ENCODE measurements around the gene VSIG10L2.

VSIG10L2 gene

DNA sequence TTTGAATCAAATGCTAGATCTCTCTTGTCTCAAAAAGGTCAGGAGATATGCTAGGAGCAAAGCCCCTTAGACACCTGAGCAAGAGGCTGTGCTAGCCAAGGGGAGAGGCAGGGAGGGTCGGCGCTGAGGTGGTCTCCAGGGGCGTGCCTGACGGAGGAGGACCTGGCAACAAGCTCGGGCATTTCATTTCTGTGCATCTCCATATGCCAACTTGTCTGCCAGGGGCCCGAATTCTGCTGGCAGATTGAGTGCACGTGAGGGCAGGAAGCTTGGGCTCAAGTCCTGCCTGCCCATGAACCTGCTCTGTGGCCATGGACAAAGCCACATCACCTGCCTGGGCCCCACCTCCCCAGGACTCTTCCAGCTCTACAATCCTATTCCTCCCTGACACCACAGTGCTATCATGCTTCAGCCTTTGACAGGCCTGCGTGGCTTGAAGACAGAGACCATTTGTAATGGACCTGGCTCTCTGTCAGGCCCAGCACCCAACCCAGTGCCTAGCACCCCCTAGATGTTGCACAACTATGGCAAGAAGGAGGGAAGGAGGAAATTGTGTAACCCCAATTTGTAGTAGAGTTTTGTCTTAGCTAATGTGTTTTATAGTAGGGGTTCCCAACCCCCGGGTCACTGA lies 16.3 kb upstream of the VSIG10L2 start:
- no peak for DNase-seq (ENCODE audit: low read depth in 2 of 2)

DNA sequence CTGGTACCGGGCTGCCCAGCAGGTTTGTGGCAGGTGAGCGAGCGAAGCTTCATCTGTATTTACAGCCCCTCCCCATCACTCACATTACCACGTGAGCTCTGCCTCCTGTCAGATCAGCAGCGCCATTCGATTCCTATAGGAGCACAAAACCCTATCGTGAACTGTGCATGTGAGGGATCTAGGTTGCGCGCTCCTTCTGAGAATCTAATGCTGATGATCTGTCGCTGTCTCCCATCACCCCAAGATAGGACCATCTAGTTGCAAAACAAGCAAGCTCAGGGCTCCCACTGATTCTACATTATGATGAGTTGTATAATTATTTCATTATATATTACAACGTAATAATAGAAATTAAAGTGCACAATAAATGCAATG lies 15.8 kb upstream of the VSIG10L2 start:
- DNase-seq (ENCODE audit: low read depth in 2 of 2): no peak

DNA sequence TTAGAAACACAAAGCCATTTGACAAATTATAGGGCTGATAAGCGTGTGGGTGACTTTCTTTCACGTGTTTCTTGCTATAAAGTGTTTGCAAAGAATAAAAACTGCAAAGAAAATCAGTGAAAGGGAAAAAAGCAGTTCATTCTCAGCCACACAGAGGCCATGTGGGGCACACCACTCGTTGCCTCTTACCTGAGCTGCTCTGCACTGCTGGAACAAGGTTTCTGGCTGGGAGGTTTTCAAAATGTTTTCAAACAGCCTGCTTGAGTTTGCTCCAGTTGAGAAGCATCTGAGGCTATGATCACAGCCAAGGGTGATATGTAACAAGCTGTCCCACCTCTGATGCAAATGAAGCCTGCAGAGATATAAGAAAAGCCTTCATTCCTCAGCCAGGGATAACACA lies 14.7 kb upstream of the VSIG10L2 start:
- DNase-seq (ENCODE audit: low read depth in 2 of 2): no peak

DNA sequence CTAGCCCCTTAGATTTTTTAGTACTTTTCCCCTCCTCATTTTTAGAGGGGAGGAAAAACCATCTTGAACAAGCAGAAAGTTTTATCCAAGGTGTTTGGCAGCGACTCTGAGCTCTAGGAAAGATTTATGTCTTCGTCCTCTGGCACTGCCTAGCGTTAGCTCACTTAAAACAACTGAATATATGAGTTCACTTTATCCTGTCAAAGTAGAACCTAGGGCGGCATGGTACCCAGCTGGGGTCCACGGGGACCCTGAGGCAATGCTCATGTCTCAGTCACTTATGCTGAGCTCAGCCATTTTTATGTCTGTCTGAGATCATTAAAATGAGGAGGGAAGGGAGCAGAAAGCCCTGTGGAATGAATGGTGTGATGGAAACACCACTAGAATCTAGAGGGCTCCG lies 14.2 kb upstream of the VSIG10L2 start:
- no peak for DNase-seq (ENCODE audit: low read depth in 2 of 2)

DNA sequence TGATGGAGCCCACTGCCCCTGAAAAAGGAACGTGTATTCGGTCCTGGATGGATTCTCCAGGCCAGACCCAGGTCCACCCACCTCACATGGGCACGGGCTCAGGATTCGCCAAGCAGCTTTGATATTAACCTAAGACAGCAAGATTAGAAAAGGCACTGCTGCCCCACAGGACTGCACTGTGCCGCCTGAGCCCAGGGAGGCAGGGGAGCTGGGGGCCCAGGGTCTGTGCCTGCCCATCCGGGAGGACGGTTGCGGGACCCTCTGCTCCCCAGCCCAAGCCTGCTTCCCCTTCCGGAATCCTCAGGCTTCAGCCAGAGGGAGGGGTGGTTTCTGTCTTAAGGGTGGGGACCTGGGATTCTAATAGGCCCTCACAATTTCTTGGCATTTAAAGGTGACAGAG lies 13.5 kb upstream of the VSIG10L2 start:
- no peak for DNase-seq (ENCODE audit: low read depth in 2 of 2)

DNA sequence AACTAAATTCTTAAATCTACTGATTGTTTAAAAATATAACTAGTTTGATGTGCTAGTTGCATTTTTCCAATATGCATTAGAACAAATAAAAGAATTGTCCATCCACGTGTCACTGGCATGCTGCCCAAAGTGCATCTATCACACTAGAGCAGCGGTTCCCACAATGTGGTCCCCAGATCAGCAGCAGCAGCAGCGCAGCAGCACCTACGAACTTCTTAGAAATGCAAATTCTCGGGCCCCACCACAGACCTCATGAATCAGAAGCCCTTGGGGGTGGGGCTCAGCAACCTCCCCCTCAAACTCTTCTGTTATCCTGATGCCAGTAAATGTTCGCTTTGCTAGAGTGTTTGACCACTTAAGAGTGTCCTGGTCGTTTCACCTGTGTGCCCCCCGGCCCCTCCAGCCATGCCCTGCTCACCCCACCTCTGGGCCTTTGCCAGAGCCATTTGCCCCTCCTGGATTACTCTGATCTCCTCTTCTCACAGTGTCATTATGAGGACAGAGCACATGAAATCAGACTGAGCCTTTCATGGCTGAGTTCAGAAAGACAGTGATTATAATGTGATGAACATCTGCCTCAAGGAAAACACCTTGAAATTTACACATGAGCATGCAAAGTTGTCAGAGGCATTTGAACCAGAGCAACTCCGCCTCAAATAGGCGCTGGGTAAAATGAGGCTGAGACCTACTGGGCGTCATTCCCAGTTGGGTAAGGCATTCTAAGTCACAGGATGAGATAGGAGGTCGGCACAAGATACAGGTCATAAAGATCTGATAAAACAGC lies 12.6 kb upstream of the VSIG10L2 start:
- DNase-seq (ENCODE audit: low read depth in 2 of 2): no peak

DNA sequence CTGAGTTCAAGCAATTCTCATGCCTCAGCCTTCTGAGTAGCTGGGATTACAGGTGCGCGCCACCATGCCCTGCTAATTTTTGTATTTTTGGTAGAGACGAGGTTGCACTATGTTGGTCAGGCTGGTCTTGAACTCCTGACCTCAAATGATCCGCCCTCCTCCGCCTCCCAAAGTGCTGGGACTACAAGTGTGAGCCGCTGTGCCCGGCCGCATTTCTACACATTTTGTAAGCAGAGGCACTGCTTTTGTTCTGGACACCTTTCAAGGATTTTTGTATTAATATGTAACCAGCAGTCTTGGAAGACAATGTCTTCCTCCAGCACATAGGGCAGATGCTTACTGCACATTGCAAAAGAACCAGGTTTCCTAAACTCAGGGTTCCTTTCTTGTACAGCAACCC lies 11.4 kb upstream of the VSIG10L2 start:
- no peak for DNase-seq (ENCODE audit: low read depth in 2 of 2)

DNA sequence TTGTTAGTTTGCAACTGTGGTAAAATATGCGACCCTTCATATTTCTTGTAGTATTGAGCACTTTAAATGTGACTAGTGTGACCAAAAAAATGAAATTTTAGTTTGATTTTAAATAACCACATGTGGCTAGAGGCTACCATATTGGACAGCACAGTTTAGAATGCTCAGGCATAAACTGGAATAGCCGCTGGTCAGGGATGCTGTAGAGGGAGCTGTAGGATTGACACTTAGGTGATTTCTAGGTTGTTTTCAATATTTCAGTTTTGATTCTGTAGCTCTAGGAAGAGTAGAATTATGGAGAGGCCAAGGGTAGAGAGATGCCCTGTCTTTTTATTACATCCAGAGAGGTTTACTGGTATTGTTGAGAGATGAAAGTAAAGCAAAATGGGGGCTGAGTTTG lies 10.8 kb upstream of the VSIG10L2 start:
- DNase-seq (ENCODE audit: low read depth in 2 of 2): no peak

DNA sequence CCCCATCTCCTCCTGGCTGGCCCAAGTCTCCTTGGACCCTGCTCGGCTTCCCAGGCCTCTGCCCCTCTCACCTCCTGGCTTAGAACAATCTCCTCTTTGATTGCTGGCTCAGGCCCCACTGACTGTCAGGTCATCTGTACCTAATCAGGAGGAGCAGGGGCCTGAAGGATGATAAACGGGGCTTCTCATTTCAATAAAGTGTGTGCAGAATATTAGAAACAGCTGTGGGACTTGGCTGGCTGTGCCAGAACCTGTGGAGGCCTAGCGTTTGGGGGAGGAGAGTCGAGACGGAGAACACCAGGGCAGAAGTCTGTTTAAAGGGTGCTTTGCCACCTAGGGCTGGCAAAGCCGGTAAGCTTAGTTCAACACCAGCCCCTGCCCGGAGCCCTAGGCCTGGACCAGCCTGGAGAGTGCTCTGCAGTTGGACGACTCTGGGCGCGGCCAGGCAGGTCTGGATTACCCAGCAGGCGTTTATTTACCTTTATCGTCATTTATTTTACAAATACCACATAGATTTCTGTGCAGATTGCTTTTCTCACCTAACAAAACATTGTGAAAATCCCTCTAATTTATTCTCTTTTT lies 10.1 kb upstream of the VSIG10L2 start:
- no peak for DNase-seq (ENCODE audit: low read depth in 2 of 2)

DNA sequence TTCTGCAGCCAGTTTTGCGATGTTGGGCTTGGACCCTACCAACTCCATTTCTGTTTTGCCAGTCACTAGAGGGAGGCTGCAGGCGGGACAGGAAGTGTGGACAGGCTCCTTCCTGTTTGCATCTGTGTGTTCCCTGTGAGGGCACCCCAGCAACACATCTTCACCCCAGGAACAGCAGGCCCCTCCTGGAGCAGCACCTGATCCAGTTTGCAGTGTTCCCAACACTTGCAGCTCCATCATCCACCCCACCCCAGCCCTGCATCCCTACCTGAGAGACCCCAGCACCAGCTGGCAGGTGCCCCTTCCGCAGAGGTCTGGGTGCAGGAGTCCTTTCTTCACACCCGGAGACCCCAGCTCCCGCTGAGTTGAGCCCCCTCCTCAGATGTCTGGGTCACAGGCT lies 7.4 kb upstream of the VSIG10L2 start:
- DNase-seq (ENCODE audit: low read depth in 2 of 2): no peak

DNA sequence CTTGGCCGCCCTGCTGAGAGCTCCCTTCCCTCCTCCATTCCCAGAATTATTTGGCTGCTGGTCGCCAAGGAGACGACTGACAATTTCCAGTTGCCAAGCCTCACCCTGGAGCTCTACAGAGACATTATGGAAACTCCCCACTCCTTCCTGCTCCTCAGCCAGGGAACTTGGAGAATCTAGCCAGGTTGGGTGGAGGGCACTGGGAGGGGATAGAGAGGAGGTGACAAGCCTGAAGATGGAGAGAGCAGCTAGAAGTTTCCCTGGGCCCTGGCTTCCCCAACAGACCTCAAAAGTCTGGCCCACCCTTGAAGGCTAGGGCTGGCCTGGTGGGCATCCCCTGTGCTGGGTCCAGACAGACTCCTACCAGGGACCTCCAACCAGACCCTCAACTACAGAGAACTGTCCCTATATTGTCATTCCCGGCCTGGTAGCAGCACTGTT lies 6.7 kb upstream of the VSIG10L2 start:
- no peak for DNase-seq (ENCODE audit: low read depth in 2 of 2)

DNA sequence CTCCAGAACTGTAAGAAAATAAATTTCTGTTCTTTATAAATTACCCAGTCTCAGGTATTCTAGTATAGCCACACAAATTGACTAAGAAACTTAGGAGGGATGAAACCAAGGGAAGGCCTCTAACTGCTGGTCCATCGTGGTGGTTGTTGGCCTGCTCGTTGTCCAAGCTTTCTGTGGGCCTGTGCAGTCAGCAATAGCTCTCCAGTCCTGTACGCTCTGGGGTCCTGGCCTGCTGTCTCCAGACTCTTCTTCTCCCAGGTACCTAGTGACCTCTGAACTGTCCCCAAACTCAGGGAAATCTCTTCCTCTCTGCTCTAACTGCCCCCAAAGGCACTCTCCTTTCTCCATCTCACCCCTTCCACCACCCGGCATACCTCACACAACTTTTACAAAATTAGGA lies 5.7 kb upstream of the VSIG10L2 start:
- no peak for DNase-seq (ENCODE audit: low read depth in 2 of 2)

DNA sequence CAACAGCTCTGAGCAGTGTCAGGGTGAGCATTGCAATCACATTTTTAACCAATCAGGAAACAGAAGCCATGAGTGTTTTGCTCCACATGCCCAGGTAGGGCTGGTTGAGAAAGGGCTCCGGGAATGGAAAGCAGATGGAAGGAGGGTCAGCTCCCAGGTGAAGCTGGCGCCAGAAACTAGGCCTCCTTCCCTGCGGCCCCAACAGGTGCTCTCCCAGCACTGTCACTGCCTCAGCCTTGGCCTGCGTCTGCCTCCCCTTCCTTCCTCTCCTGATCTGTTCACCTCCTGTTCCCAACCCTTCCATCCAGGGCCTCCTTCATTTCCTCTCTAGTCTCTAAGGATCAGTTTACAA lies 4.6 kb upstream of the VSIG10L2 start:
- no peak for DNase-seq (ENCODE audit: low read depth in 2 of 2)

DNA sequence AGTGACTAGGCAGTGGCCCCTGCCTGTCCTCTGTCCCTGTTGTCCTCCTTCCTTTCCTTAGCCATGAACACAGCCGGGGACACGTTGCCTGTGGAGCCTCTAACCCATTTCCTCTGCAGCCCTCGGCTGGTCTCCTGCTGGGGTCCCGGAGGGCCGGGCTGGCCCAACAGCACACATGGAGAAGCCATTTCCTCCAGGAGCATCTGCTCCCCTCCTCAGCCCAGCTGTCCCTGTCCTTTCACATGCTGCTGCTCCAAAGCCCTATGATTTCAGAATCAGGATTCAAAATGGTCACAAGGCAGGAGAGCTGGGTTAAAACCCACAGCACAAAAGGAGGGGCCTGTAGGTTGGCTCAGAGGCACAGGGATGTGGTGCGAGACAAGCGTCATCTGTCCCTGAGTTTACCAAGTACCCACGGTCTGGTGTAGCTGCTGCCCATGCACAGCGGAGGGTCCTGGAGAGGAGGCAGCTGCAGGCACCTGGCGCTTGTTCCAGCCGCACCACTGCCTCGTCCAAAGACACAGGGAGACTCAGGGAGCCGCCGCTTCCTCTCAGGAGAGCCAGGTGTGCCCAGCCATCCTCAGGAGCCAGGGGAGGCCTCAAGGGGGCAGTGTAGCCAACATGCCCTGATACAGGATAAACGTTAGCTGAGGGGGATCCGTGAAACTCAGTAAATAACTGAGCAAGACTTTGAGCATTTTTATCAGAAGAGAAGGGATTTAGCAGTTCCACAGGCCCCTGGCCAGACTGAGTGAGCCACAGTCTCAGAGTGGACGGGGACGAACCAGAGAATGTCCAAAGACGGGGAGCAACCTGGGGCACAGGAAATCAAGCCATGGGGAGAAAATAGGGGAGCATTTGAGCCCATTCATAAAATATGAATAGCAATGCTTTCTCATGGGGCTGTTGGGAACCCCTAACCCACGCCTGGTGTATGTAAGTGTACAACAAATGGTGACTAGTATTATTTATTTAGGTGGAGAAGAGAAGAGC lies 3.9 kb upstream of the VSIG10L2 start:
- DNase-seq (ENCODE audit: low read depth in 2 of 2): peak; percentile 44 to 52

DNA sequence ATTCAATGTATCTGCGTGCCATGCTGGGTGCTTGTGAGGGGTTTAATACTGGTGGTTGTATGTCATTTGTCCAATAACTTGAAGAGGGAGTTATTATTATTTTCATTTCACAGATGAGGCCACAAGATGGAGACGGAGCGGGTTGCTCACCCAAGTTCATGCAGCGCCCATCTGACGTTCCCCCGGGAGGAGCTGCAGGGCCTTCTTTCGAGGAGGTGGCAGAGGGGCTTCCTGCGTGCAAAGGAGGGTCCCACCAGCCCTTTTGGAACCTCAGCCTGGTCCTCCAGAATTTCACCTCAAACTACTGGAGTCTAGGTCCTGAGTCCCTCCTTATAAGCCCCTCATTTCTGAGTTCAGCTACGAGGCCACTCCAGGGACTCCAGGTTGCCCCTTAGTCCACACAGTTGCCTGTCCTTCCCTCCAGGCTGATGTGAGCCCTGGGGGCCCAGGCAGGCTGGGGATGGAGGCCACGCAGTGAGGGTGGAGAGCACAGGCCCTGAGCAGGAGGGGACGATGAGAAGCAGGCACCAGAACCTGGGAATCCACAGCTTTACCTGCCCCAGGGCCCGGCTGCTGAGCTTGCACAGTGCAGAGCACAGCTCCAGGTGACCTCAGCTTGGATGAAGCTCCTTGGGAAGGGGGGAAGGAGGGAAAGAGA lies 2.9 kb upstream of the VSIG10L2 start:
- DNase-seq (ENCODE audit: low read depth in 2 of 2): no peak

DNA sequence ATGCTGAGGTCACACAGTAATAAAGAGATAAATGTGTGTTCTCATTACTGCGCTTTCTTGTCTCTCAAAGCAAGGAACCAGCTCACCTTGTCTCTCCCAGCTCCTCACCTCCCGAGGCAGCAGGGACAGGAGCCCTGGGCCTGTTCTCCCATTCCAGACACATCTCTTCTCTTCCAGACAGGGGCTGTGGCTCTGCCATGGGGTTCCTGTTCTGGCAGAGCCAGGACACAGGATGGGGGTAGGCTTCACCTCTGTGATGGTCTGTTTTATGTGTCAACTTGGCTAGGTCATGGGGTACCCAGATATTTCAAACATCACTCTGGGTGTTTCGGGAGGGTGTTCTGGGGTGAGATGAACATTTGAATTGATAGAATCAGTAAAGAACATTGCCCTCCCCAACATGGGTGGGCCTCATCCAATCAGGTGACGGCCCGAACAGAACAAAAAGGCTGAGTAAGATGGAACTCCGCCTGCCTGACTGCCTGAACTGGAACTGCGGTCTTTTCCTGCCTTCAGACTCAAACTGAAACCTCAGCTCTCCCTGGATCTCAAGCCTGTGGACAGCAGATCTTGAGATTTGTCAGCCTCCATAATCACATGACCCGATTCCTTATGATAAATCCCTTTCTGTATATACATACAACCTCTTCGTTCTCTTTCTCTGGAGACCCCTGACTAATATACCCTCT lies 2.0 kb upstream of the VSIG10L2 start:
- no peak for DNase-seq (ENCODE audit: low read depth in 2 of 2)

DNA sequence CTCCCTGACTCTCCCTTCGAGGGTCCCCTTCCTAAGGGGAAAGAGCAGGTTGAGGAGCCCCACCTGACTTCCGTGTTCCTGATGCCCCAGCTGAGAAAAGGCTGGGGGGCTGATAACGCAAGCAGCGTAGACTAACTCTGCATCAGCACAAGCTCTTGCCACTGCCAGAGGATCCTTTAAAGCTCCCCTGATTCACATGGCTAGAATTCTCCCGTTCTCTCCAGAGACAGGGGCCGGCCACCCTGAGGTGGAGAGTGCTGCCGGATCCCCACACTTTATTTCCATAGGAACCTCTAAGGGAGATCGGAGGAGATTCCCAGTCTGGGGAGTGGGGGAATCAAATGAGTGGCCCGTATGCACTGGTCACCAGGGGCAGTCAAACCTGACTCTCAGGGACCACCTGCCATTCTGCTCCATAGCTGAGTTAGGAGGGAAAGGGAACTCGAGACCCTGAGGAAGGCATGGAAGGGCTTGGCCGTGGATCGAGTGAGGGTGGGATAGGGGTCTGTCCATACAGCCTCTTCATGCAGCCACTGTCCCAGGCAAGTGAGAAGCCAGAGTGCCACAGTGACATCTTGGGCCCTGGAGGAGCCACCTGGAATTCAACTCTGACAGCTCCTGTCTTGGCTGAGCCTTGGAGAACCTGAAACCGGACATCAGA lies 1.4 kb upstream of the VSIG10L2 start:
- no peak for DNase-seq (ENCODE audit: low read depth in 2 of 2)

DNA sequence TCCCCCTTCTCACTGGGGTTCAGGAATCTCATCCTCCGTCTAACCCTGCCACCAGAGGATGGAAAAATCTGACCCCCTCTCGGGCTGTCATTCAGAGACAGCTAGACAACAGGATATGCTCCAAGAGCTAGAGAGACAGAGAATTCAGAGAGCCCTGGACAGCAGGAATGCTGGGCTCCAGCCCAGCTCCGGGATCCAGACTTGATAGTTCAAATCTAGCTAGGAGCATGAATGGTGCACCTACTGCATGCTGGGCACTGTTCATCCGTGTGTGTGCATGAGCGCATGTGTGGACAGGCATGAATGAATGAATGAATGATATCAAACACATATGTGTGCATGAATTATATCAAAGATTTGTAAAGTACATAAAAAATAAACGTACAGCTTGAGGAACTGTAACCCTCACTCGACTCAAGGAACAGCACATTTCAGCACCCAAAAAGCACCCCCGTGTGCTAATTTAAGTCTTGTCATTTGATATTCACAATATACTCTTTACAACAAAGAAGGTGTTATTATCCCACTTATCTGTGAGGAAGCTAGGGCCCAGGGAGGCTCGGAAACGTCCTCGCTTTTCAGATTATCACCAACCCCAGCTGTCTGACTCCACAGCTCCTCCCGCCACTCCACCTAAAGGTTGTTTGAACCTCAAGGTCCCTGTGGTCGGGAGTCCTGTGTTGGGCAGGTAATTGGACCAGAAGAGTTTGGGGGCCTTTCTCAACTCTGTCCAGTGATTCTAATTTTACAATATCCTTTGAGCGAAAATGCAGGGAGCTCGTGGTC lies 640 bp upstream of the VSIG10L2 start:
- DNase-seq (ENCODE audit: low read depth in 2 of 2): no peak

DNA sequence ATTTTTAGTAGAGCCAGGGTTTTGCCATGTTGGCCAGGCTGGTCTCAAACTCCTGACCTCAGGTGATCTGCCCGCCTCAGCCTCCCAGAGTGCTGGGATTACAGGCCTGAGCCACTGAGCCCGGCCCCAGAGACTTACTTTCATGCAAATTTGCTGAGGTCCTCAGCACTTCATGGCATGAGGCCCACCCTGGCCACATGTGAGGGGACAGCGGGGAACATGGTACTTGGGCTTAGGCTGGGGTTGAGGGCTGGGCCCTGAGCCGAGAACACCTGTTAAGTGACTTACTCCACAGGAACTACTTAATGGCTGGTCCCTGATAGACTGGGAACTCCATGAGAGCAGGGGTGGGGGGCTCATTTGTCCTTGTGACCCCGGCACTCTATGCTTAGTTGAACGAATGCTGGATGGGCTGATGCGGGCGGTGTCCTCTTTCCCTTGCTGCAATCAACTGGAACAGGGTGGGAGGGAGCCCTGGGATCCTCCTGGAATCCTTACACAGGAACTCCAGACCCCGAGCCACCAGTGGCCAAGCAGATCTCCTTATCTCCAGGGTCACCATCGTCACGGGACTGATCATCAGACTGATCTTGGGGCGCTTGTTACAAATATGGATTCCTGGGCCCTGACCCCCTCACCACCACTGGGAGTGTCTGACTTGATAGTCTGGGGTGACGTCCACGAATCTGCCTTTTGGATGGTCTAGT lies 1.0 kb downstream of the VSIG10L2 start:
- no peak for DNase-seq (ENCODE audit: low read depth in 2 of 2)
